ENCODE data around the gene ADAMTS14.

DNA sequence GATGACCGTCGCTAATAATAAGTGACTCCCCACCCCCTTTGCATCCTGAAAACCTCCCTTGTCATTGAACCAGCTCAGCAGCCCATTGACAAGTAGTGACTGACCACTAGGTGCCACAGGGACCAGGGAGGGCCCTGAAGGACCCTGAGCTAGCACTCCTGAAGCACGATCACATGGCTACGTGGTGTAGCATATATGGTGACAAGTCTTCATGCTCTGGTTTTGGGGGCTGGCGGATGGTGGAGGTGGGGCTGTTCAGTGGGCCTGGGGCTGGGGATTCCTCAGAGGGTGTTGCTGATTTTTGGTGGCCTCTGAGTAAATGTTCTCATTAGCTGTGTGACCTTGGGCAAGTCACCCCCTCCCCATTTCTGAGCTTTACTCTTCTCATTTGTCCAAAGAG, 4.7 kb downstream of the ADAMTS14 start:
- TF ChIP-seq OSR1 (CRISPR knock-in tag; IDR thresholded peaks at IDR 0.05) (no peak), SNAI2 (CRISPR knock-in tag; IDR thresholded peaks at IDR 0.05) (no peak), GLIS3 (CRISPR knock-in tag; IDR thresholded peaks at IDR 0.05) (no peak), ZNF8 (CRISPR knock-in tag; IDR thresholded peaks at IDR 0.05) (no peak), BACH2 (CRISPR knock-in tag; IDR thresholded peaks at IDR 0.05; ENCODE audit: borderline replicate concordance) (no peak)
- TF ChIP-seq, protein P1, sequence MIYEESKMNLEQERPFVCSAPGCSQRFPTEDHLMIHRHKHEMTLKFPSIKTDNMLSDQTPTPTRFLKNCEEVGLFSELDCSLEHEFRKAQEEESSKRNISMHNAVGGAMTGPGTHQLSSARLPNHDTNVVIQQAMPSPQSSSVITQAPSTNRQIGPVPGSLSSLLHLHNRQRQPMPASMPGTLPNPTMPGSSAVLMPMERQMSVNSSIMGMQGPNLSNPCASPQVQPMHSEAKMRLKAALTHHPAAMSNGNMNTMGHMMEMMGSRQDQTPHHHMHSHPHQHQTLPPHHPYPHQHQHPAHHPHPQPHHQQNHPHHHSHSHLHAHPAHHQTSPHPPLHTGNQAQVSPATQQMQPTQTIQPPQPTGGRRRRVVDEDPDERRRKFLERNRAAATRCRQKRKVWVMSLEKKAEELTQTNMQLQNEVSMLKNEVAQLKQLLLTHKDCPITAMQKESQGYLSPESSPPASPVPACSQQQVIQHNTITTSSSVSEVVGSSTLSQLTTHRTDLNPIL (CRISPR knock-in tag; IDR thresholded peaks at IDR 0.05; ENCODE audit: low read depth) = no peak
- TF ChIP-seq, protein P2, sequence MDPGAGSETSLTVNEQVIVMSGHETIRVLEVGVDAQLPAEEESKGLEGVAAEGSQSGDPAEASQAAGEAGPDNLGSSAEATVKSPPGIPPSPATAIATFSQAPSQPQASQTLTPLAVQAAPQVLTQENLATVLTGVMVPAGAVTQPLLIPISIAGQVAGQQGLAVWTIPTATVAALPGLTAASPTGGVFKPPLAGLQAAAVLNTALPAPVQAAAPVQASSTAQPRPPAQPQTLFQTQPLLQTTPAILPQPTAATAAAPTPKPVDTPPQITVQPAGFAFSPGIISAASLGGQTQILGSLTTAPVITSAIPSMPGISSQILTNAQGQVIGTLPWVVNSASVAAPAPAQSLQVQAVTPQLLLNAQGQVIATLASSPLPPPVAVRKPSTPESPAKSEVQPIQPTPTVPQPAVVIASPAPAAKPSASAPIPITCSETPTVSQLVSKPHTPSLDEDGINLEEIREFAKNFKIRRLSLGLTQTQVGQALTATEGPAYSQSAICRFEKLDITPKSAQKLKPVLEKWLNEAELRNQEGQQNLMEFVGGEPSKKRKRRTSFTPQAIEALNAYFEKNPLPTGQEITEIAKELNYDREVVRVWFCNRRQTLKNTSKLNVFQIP (CRISPR knock-in tag; IDR thresholded peaks at IDR 0.05; ENCODE audit: borderline replicate concordance, low read depth) = no peak

Data from SK-N-SH treated with all-trans-retinoic acid at 6 μM for 48 hours (cell line).